ENCODE measurements around the gene TMEM184C. TPM values are rescaled to one million over a fixed set of nuclear protein-coding genes. Genes with fewer than 3 reads are reported as not detected.

TMEM184C gene
- total RNA-seq, 1 experiment from 2014 or later, result 43.8 TPM

DNA sequence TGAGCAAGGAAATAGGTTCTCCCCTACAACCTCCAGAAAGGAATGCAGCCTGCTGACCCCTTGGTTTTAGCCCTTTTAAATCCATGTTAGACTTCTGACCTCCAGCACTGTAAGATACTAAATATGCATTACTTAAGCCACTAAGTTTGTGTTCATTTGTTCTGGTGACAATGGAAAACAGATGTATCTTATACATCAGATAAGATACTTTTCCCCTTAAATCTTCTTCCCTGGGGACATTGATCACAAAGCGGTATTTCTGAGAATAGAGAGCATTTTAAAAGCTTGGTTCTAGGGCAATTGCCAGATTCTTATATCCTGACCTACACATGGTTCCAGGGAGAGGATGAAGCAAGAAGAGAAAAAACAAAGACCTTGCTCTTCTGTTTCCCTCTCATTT, 6.5 kb upstream of the TMEM184C start:
- Mint-ChIP-seq H3K36me3 (ENCODE audit: insufficient read depth in 1 of 3, low read depth in 3 of 3) (no peaks in the 10 kb centered on the region), H3K27ac (no peak overlapping the region), H3K4me1 (no peaks in the 10 kb centered on the region; a peak in 1 of 4 replicates), H3K4me3 (no peak overlapping the region), H3K9me3 (no peaks in the 10 kb centered on the region), H3K27me3 (ENCODE audit: low read depth) (no peaks in the 10 kb centered on the region; the same call in none of the 2 replicates)
- WGBS (ENCODE audit: extremely low coverage, insufficient read length, low lambda C conversion rate), result no CpG with 5 or more reads among the region's 1 CpG
- Histone ChIP-seq H2AK5ac (ENCODE audit: insufficient read length, low read length) (no peak overlapping the region), H3K4me1 (ENCODE audit: insufficient read depth, low read length) (no peaks in the 10 kb centered on the region), H4K8ac (replicated peaks; ENCODE audit: insufficient read length, low read depth, low read length) (no peak overlapping the region), H3K23ac (ENCODE audit: insufficient read length, low read depth, low read length) (no peak overlapping the region), H3K79me2 (ENCODE audit: insufficient read depth, low read length) (no peaks in the 10 kb centered on the region), H2AFZ (ENCODE audit: low read length) (no peak overlapping the region), H3K14ac (ENCODE audit: insufficient read depth, low read length) (no peak overlapping the region), H3K9me3 (ENCODE audit: control insufficient read depth, low read depth, low read length) (no peaks in the 10 kb centered on the region), H3T11ph (ENCODE audit: low read length) (no peak overlapping the region), H4K20me1 (ENCODE audit: control insufficient read depth, insufficient read depth, insufficient read length) (no peaks in the 10 kb centered on the region), H2BK15ac (ENCODE audit: low read depth, low read length) (no peak overlapping the region), H2BK5ac (ENCODE audit: insufficient read length, low read length) (no peak overlapping the region), H3K27me3 (ENCODE audit: insufficient read depth, low read length) (no peaks in the 10 kb centered on the region), H3K79me1 (ENCODE audit: insufficient read depth, low read depth, low read length, poor library complexity, severe bottlenecking) (no peaks in the 10 kb centered on the region), H3K27ac (ENCODE audit: insufficient read length, low read depth, low read length) (no peak overlapping the region), H4K5ac (ENCODE audit: insufficient read length, low read depth, low read length) (no peak overlapping the region), H3K18ac (ENCODE audit: insufficient read length, low read depth, low read length) (no peak overlapping the region), H2BK120ac (ENCODE audit: low read depth, low read length, poor library complexity, severe bottlenecking) (no peak overlapping the region), H3K23me2 (ENCODE audit: insufficient read length, low read depth, low read length, poor library complexity, severe bottlenecking) (no peaks in the 10 kb centered on the region), H3K56ac (ENCODE audit: insufficient read length, low read depth, low read length) (no peak overlapping the region), H3K9ac (ENCODE audit: extremely low read depth, insufficient read length, low read length) (no peak overlapping the region), H2BK12ac (ENCODE audit: insufficient read length, low read depth, low read length) (no peak overlapping the region), H4K91ac (ENCODE audit: insufficient read length, low read depth, low read length) (no peak overlapping the region), H3K4ac (ENCODE audit: low read depth, low read length) (no peak overlapping the region), H3K4me2 (ENCODE audit: insufficient read depth, insufficient read length, low read length) (no peak overlapping the region), H2BK20ac (ENCODE audit: low read depth, low read length, poor library complexity, severe bottlenecking) (no peak overlapping the region)
- TF ChIP-seq, protein P1, sequence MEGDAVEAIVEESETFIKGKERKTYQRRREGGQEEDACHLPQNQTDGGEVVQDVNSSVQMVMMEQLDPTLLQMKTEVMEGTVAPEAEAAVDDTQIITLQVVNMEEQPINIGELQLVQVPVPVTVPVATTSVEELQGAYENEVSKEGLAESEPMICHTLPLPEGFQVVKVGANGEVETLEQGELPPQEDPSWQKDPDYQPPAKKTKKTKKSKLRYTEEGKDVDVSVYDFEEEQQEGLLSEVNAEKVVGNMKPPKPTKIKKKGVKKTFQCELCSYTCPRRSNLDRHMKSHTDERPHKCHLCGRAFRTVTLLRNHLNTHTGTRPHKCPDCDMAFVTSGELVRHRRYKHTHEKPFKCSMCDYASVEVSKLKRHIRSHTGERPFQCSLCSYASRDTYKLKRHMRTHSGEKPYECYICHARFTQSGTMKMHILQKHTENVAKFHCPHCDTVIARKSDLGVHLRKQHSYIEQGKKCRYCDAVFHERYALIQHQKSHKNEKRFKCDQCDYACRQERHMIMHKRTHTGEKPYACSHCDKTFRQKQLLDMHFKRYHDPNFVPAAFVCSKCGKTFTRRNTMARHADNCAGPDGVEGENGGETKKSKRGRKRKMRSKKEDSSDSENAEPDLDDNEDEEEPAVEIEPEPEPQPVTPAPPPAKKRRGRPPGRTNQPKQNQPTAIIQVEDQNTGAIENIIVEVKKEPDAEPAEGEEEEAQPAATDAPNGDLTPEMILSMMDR (conservative IDR thresholded peaks at IDR 0.05), result no peak
- no peak for DNase-seq
